GM21423 (cell line): ENCODE data around the gene MKRN2.
"Not testable (repeated sequence)": the region's sequence is repeated elsewhere in the genome, so short reads cannot be mapped to it uniquely, and the experiment has no call there.

Experiments used
- ATAC-seq: cut with Tn5 transposase; IDR thresholded peaks from one replicate; pipeline ENCODE4 v1.9.1; 2021; ENCODE audit warnings: mild to moderate bottlenecking, moderate library complexity; ENCODE audit not compliant: unreplicated experiment

MKRN2 gene, protein sequence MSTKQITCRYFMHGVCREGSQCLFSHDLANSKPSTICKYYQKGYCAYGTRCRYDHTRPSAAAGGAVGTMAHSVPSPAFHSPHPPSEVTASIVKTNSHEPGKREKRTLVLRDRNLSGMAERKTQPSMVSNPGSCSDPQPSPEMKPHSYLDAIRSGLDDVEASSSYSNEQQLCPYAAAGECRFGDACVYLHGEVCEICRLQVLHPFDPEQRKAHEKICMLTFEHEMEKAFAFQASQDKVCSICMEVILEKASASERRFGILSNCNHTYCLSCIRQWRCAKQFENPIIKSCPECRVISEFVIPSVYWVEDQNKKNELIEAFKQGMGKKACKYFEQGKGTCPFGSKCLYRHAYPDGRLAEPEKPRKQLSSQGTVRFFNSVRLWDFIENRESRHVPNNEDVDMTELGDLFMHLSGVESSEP

DNA sequence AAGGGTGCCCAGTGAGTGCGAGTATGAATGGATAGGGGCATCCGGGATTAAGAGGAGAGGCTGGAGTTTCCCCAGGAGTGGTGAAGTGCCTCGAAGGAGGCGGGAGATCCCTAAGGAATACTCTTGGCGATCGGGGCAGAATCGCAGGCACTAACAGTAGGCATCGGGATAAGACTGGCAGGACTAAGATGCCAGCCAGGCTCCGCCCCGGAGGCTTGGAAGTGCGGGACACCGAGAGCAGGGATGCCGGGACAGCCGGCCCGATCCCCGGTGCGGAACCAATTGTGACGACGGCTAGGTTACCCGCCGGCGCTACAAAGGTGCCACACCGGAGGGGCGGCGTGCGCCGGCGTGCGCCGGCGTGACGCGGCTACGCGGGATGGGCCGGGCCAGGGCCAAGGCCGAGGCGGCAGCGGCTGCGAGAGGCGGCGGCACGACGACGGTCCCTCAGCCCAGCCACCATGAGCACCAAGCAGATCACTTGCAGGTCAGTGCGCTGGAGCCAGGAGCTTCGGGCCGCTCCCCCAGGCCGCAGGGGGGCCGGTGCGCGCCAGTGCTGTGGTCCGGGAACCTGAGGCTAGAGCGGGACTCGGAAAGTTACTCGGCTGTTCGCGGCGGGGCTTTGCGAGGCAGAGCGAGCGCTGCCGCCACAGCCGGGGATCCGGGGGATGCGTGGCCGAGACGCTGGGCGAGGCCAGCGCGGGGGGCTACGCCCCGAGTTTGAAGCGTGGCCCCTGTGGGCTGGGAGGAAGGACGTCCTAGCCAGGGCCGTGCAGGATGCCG is at the start of gene MKRN2:
MKRN2 (plus strand) TSS at position 398 of the 783 bp plus-strand sequence; CDS start at position 462, 64 bp downstream.
- ATAC-seq: peak; percentile 74

DNA sequence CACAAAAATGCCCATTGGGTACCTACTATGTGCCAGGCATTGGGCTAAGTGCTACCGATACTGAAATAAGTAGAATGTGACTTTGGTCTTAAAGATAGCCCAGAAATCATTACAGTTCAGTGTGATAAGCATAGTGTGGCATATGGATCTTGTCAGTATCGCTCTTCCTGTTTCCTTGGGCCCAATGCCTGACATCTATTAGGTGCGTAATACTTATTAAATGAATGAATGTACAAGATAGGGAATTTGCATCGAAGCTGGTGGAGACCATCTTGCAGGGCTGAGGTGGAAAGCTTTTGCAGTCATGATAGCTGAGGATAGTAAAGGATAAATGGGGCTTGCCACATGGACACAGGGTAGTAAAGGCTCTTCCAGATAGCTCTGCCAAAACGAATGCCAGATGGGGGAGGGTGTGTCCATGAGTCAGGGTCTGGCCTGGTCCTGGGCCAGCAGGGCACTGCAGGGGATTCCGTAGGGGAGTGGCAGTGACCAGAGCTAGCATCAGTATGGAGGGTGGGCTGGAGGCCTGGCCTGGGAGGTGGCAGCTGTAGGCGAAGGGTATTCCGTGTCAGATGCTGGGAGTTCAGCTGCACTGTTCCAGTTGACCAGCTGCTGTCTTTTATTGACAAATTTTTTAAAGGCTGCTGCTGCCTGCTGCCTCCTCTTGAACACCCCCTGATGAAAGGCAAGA is 49.2 kb upstream of the MKRN2 start:
- ATAC-seq: no peak

DNA sequence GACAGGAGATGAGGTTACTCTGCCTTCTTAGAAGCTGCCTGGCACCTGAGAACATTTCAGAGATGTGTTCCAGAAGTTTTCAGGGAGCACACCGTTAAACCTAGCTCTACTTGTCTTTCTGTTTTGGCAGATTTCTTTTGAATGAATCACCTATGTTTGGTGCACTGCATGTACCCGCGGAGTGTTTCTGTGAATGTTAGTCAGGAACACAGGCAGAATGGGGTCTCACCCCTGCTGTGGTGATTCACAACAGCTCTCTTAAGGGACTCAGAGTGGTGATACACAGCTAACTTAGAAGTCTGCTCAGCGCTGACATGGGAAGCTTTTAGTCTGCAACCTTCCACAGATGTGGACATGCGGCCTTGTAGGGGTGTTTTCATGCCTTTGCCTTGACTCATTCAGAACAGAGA is 48.6 kb upstream of the MKRN2 start:
- no peak for ATAC-seq

DNA sequence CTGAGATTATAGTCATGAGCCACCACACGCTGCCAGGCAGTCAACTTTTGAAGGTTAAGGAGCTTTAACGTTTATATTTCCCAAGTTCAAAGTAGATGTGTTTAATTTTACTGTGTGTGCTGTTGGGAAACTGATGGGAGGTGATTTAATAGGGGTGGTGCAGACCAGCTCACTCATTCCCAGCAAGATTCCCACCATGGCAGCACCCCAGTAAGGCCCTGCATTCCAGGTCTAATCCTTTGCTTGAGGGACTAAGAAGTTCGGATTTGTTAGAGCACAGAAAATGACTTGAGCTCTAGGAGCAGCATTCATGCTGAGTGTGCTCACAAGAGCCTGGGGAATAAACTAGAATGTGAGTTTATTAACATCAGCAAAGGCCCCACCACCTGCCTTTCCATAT is 47.4 kb upstream of the MKRN2 start:
- no peak for ATAC-seq

DNA sequence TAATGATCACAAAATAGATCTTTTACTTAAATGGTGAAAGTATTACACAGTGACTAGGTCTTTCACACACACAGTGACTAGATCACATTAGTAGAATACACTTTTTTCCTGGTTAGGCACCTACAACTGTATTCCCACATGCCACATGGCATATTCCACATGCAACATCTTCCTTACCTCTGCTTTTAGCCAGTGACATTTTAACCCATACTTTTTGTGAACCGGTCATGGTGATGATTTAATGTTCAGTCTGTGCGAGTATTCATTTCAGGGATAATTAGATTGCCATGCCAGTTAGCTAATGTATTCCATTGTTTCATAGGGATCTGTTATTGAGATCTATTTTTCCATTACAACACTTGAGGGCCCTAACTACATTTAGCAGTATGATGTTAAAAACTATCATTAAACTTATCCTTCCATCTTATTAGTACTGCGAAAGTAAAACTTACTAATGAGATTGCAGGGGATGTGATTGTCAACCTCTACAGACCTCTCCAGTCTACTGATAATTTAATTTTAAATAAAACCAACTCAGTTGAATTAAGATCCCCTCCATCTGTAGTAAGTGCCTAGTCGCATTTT is 44.3 kb upstream of the MKRN2 start:
- ATAC-seq: no peak

DNA sequence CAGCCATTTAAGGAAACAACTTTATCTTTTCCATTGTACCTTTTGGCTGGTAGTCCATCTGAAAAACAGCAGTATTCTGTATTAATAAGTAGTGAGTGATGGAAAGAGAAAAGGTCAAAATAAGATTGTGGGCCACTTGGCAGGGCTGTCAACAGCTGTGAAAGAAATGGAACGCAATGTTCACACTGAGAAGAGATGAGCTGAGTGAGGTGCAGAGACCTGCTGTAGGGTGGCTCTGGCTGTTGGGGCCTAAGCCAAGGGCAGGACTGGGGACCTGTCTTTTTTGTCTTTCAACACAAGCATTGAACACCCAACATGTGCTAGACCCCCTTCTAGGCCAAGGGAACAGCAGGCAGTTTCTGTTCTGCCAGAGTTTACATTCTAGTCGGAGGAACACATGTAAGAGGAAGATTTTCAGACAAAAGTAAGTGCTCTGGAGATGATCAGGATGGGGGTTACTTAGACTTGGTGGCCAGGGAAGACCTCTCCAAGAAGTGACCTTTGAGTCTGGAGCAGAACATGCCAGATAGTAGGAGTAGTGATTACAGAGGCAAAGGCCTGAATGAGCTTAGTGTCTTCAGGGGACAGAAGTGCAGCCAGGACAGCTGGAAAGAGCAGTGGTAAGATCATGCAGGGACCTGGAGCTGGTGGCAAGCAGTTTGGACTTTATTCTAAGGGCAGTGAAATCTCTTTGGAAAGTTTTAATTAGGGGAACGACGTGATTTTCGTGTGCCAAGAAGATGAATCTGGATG is 43.0 kb upstream of the MKRN2 start:
- no peak for ATAC-seq

DNA sequence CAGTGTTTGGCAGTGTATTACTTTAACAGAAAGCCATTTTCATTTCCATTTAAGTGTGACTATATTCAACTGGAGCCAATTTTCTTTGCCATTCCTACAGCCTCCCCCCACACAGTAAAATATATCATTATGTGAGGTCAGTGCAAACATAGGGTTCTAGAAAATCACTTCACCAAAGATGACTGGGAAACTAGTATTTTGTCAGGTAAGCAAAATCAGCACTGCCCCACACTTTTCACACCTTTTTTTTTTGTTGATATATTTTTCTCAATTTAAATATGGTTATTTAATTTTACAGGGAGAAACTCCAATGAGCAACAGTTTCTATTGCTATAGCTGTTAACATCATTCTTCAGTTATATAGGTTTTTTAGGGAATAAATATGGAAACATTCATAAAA is 41.3 kb upstream of the MKRN2 start:
- no peak for ATAC-seq

DNA sequence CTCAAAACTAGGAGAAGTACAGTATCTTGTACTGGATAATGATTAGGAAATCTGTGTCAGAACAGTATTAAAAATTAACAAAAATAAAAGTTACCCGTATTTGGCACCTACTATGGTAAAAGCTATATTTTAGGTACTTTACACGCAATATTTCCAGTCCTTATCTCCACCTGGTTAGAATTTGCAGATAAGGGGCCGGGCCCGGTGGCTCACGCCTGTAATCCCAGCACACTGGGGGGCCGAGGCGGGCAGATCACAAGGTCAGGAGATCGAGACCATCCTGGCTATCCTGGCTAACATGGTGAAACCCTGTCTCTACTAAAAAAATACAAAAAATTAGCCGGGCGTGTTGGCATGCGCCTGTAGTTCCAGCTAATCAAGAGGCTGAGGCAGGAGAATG is 40.0 kb upstream of the MKRN2 start:
- ATAC-seq: no peak

DNA sequence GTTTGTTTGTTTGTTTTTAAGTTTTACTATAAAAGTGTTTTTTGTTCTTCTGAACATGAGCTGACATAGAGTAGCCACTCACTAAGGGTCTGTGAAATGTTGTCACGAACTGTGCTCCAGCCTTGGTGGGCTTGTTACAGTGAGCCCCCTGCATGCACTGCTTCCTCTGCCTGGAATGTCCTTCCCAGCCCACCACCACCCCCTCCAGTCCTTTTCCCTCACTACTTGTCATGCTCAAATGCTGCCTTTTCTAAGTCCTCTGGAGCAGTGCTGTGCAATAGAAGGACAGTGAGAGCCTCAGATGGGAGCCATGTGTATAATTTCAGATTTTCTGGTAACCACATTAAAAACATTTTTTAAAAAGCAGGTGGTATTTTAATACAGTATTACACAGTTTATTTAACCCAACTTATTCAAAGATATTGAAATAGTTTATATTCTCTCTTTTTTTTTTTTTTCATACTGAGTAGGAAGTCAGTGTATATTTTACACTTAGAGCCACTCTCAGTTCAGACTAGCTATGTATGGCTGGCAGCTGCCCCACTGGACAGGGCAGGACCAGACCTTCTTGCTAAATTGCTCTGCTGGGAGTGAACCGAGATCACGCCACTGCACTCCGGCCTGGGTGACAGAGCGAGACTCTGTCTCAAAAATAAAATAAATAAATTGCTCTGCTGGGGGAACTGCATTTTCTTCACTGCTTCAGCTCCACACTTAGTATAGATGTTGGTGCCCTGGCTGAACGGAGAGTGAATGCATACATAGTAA is 38.4 kb upstream of the MKRN2 start:
- no peak for ATAC-seq

DNA sequence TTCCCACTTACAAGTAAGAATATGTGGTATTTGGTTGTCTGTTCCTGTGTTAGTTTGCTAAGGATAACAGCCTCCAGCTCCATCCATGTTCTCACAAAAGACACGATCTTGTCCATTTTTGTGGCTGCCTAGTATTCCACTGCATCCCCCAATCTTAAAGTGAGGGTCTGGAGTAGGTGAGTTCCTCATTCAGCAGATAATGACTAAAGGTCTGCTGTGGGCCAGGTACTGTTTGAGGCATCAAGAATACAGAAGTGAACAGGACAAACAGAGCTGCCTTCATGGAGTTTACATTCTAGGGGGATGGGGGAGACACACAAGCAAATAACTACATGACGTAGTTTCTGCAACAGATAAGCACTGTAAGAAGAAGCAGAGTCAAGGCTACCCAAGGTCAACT is 35.9 kb upstream of the MKRN2 start:
- ATAC-seq: no peak

DNA sequence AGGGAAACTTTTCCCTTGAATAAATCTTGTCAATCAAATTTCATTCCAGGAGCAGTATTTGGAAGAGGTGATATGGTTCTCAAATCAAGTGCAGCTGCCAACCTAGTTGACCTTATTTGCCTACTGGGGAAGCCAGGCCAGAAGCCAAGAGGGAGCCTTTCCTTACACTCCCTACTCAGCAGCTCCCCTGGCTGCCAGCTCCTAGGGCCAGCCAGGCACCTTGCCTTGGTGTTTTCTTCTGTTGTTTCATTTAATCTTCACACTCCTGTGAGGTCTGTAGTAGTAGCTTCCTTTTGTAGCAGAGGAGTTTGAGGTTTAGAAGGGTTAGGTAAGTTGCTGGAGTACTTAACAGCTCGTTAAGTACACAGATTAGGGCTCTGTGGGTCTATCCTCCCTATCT is 34.2 kb upstream of the MKRN2 start:
- ATAC-seq: no peak

DNA sequence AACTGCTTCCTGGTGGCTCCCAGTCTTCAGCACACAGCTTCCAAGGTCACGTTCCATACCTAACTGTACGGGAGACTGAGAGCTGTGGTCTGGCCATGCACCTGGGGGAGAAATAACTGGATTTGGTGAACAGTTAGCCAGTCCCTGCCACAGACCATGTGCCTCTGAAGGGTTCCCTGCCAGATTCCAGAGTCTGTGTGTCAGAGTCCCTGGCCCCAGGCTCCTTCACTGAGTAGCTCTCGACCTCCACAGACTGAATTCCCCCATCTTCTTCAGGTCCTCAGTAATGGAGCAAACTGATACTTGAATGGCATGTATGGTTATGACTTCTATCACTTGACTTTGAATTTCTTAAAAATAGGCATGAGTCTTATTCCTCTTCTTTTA is 29.1 kb upstream of the MKRN2 start:
- no peak for ATAC-seq

DNA sequence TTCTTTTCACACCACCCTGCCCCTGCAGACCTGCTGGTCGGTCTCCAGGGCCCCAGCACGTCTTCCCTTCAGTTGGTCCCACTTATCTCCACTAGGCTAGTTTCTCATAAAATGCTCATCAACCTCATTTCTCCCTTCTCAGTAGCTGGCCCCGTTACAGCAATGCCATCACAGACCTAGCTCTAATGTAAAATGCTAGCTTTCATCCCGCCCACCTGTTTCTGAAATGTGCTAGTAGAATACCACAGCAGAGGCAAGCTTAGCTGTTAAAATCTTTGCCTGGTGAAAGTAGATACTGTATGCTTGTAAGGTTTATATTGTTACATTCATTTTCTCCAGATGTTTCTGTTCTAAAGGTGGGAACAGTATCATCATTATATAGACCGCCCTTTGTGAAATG is 24.7 kb upstream of the MKRN2 start:
- no peak for ATAC-seq

DNA sequence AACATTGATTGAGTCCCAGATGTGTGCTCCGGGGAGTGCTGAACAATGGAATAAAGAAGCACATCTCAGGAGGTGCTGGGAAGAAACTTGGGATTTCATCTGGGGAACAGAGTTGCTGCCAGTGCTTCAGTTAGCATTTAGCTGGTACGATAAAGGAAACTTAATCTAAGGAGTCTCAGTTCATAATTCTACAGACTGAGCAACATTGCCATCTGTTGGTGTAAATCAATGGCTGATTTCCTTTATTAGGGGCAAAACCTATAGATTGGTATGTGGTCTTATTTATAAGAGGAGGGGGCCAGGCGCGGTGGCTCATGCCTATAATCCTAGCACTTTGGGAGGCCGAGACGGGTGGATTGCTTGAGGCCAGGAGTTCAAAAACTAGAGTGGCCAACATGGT is 20.5 kb upstream of the MKRN2 start:
- no peak for ATAC-seq

DNA sequence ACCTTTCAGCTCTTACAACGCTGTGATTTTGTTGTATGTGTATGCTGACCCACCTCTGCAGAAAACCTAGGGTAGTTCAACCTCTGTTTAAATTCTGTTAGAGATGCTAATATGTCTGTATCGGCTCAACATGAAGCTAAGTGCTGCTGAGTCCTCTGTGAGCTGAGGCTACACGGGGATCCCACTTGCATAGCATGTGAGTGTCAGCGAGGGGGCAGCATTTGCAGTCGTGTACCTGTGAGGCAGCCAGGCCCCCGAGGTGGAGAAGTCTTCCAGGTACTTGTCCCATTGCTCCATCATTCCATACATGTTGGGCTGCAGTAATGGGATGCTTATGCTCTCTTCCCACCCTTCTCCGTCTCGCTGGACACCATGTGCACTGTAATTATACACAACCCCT is 15.3 kb upstream of the MKRN2 start:
- ATAC-seq: no peak

DNA sequence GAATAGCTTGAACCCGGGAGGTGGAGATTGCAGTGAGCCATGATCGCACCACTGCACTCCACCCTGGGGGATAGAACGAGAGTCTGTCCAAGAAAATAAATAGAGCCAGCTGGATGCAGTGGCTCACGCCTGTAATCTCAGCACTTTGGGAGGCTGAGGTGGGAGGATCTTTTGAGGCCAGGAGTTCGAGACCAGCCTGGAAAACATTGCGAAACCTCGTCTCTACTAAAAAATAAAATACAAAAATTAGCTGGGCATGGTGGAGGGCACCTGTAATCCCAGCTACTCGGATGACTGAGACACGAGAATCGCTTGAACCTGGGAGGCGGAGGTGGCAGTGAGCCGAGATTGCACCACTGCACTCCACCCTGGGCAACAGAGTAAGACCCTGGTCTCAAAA is 13.4 kb upstream of the MKRN2 start:
- ATAC-seq: not testable (repeated sequence)

DNA sequence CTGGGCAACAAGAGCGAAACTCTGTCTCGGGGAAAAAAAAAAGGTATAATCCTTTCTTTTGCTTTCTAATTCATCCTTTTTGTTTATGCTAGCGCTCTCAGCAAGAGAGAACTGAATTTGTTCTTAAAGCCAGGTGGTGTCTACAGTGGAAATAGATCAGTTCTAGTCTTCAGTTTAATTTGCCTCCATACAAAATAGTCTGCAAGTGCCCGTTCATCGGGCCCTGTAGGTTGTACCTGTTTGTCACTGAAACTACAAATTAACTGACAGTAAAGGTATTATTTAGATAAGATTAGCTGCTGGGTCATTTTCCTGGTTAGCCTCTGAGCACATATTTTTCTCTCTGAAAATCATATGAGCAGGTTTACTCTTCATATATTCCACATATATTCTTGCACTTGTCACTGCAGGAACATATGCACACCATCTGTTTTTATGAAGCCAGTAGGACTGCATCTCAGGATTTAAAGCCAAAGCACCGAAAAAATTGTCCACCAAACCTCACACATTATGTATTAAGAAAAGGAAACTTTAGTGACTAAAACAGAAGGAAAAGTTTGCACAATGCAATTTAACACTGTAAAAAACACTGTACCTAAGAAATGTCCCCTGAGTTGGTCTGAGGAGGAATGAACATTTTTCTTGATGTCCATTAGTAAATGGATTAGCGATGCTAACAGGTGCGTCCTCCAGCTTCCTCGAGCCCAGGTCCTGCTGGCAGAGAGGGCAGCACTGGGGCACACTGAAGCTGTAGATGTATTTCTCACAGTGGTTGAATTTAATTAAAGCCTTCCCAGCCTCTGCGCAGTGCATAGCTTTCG is 12.0 kb upstream of the MKRN2 start:
- no peak for ATAC-seq

DNA sequence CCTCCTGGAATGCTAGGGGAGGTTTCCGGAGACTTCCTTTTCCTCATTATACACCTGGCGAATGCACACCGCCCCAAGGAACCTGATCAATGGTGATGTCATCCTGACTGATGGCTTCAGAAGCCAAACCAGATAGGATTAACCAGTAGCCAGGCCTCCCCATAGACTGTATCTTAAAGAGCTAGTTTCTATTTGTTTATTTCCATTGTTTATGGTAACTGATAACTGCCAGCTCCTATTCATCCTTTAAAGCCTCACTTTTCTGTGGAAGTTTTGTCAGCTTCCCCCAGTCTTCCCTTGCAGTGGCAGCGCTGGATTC is 11.5 kb upstream of the MKRN2 start, which contains the start of gene MKRN2OS:
MKRN2OS (minus strand) TSS at position 27 of the 319 bp plus-strand sequence. CDS start 35 bp downstream, outside the sequence.
- ATAC-seq: no peak
